HG03280 (cell line): ENCODE measurements around the gene BAZ1B.
A peak's percentile ranks its signal among the peaks of the same experiment; 100 is the strongest.
"Not testable (repeated sequence)": the region's sequence is repeated elsewhere in the genome, so short reads cannot be mapped to it uniquely, and the experiment has no call there.

Experiments
- ATAC-seq: cut with Tn5 transposase; IDR thresholded peaks from one replicate; pipeline ENCODE4 v1.9.1; 2021; ENCODE audit warnings: mild to moderate bottlenecking, moderate library complexity; ENCODE audit not compliant: unreplicated experiment

Gene BAZ1B

DNA sequence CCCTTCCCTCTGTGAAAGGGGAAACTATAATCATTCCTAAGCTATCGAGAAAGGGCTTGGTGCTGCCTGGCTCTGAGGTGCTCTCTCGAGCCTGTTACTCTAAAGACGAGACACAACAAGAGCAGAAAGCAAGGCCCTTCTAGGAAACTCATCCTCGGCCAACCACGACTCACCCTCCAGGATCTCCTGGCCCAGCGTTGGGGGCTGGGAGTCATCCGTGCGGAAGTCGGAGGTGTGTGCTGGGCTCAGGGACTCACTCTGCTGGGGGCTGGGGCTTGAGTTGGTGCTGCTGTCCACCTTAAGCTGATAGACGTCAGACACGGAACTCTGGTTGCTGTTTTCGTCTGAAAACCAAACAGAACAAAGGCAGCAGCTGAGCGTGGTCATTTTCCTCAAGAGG lies 17.6 kb upstream of the BAZ1B start:
- no peak for ATAC-seq

DNA sequence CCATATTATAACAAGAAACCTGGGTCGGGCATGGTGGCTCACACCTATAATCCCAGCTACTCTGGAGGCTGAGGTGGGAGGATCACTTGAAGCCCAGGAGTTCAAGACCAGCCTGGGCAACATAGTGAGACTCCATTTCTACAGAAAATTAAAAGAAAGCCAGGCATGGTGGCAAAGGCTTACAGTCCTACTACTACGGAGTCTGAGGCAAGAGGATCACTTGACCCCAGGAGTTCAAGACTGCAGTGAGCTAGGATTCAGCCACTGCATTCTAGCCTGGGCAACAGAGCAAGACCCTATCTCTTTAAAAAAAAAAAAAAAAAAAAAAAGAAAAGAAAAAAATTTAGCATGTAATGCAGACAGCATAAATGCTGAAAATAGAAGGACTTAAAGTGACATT lies 16.4 kb upstream of the BAZ1B start:
- ATAC-seq: not testable (repeated sequence)

DNA sequence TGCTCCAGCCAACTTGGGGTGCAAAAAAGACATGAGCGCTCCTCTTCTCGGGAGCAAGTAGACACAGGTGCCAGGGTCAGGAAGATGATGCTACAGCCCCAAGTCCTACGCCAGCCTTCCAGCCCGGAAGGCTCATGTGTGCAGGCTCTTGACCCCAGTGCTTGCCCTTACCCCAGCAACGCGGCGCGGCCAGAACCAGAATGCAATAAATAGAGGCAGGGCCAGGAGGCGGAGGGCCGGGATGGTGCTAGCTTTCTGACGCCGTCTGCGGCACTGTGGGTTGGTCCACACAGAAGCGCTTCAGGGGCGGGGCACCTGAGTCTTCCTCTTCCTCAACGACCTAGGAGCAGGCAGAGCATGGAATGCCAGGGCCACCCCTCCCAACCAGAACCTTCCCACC lies 15.0 kb upstream of the BAZ1B start:
- ATAC-seq: no peak

DNA sequence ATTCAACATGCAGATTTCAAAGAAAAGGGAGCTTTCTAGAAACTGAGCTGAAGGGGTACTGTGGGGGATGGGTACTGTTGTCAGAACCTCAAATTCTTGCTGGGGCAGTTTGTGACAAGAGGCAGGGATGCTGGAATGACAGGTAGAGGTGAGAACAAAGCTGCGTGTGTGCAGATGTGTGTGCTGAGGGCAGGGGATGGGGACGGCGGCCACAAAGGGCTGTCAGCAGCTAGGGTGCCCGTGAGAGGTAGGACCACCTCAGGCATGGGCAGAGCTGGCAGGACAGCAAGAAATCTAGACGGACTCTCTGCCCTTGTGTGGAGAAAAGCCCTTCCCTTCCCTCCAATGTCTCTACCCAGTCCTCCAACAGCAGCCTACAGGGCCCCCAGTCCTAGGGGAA lies 14.4 kb upstream of the BAZ1B start:
- ATAC-seq: no peak

DNA sequence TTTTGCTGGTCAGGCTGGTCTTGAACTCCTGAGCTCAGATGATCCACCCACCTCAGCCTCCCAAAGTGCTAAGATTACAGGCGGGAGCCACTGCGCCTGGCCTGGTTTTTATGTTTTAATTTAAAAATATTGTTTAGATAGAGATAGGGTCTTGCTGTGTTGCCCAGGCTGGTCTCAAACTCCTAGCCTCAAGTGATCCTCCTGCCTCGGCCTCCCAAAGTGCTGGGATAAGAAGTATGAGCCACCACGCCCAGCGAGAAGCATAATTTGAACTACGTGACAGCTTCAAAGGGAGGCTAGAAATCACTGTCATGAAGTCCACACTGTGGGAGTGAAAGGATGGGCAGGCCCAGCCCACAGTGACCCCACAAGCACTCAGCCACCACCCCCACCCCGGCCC lies 13.8 kb upstream of the BAZ1B start:
- not testable (repeated sequence) for ATAC-seq

DNA sequence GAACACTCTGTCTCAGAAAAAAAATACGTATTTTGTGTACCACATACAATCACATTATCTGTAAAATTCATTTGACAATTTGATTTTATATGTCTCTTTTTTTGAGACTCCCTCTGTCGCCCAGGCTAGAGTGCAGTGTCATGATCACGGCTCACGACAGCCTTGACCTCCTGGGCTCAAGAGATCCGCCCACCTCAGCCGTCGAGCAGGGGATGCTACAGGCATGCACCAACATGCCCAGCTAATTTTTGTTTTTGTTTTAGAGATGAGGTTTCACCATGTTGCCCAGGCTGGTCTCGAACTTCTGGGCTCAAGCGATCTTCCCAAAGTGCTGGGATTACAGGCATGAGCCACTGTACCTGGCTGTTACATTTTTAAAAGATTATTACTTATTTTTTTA lies 11.6 kb upstream of the BAZ1B start:
- ATAC-seq: no peak

DNA sequence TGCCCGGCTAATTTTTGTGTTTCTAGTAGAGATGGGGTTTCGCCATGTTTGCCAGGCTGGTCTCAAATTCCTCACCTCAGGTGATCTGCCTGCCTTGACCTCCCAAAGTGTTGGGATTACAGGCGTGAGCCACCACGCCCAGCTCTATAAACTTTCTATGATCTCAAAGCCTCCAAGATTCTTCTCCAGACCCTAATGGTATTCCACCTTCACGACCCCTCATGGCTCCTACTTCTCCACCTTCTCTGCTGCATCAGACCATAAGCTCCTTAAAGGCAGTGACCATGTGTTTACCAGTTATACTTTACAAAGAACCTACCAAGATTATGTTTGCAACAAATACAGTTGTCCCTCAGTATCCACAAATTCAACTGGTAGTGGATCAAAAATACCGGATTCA lies 10.1 kb upstream of the BAZ1B start:
- ATAC-seq: no peak

DNA sequence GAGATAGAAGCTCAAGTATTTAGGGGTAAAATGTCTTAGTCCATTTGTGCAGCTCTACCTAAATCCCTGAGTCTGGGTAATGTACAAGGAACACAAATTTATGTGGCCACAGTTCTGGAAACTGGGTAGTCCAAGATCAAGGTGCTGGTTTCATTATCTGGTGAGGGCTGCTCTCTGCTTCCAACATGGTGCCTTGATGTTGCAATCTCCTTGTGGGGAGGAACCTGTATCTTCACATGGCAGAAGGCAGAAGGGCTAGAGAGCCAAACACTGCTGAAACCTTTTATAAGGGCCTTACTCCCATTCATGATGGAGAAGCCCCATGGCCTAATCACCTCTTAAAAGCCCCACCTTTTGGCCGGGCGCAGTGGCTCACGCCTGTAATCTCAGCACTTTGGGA lies 8.7 kb upstream of the BAZ1B start:
- no peak for ATAC-seq

DNA sequence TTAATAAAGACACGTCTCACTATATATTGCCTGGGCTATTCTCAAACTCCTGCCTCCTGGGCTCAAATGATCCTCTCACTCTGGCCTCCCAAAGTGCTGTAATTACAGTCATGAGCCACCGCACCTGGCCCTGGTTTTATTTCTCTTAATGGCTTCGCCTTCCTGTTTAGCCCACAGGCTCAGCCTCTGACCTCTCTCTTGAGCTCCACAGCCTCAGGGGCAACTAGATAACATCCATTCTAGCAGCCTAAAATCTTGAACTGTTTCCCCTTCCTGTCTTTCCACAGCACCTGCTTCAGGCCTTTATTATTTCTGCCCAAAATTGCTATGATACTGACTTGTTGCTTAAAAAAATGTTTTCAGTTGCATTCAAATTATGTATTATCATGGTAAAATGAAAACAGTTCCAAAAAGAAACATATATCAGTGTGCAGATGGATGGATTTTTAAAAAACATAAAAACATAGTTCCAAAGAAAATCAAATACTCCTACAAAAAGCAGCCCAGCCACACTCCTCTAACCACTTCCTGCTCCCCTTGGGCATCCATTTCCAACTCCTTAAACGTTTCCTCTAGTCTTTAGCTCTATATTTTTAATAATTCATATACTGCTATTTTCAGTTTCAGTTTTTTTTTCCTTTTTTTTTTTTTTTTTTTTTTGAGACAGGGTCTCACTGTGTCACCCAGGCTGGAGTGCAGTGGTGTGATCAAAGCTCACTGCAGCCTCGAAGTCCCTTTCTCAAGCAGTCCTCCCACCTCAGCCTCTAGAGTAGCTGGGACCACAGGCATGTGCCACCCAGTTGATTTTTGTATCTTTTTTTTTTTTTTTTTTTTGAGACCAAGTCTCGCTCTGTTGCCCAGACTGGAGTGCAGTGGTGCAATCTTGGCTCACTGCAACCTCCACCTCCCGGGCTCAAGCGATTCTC lies 5.1 kb upstream of the BAZ1B start:
- no peak for ATAC-seq

DNA sequence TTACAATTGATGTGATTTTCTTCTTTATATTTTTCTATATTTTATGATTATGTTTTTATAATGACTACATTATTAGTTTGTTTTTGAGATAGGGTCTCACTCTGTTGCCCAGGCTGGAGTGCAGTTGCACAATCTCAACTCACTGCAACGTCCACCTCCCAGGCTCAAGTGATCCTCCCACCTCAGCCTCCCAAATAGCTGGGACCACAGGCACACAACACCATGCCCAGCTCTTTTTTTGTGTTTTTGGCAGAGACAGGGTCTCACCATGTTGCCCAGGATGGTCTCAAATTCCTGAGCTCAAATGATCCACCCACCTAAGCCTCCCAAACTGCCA lies 4.0 kb upstream of the BAZ1B start:
- not testable (repeated sequence) for ATAC-seq

DNA sequence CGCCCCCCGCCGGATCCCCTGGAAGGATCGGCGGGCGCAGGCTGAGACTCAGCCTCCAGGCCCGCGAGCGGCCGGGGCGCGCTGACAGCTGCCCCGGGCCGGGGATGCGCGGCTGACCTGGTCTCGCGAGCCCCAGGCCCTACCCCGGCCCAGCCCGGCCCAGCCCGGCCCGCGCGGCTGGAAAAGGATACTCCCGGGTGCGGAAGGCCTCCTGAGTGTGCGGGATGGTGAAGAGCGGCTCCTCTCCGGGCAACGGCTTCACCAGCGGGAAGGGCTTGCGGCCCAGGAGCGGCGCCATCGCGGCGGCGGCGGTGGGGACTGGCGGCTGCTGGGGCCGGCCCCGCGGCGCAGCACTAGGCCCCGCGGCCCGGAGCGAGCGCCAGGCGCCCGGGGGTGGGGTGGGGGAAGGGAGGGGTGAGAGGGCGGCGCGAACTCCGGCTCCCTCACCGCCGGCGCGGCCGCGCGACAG lies 423 bp downstream of the BAZ1B start:
- ATAC-seq: peak; percentile 44

DNA sequence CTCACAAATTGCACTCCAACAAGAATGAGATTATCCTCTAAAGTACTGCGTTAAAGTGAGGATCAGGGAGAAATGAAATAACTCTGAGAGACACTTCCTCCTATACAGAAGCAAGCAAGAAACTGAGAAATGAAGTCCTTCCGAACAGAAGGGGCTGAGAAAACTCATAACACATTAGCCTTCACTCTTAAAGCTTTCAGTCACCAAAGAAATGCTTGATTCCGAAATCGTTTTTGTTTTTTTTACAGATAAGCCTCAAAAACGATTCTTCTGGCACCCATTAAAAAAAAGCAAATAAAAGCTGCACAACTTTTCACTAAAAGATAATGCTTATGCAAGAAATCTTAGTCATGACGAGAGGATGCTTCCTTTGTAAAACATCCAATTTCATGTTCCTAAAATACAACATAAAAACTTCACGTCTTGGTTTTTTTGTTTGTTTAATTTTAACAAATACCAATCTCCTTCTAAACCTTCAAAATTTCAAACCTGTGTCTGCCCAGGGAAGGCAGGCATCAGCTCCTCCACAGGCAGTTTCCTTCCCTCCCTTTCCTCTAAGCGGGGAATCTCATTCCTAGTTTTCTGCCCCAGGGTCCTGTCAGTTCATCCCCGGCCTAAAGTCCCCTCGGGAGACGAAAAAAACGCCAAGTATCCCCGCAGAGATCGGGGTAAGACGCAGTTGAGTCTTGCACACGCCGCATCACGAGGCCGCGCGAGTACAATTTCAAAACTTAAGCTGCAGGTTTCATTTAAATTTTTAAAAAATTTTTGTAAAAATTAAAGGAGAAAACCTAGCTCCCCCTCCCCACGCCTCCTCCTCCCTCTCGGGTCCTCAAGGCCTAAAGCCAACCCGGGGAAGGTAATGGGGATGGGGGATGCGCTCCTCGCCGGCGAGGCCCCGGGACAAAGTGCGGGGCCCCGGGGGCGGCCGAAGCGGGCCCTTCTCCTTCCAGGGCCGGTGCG lies 1.1 kb downstream of the BAZ1B start:
- ATAC-seq: no peak

DNA sequence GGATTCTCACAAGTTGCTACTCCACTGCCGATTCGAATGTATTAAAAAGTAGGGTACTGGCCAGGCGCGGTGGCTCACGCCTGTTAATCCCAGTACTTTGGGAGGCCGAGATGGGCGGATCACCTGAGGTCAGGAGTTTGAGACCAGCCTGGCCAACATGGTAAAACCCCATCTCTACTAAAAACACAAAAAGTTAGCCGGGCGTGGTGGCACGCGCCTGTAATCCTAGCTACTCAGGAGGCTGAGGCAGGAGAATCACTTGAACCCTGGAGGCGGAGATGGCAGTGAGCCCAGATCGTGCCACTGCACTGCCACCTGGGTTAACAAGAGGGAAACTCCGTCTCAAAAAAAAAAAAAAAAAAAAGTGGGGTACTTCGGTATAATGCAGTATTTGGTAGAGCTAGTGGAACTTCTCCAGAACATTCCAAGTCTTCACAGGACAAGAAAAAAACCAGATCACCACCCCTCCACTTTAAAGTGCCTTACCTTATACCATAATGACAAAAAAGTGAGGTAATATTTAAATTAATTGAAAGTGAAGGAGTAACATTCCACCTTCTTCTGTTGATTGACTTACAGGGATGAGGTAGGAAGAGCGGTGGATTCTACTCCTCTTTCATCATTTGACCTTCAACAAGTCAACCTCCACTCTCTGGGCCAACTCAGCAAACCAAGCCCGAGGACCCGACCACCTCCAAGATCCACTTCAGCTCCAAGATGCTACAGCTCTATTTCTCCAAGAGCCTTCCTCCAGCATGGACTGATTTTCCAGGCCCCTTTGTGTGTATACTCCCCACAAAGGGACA lies 2.0 kb downstream of the BAZ1B start:
- no peak for ATAC-seq

DNA sequence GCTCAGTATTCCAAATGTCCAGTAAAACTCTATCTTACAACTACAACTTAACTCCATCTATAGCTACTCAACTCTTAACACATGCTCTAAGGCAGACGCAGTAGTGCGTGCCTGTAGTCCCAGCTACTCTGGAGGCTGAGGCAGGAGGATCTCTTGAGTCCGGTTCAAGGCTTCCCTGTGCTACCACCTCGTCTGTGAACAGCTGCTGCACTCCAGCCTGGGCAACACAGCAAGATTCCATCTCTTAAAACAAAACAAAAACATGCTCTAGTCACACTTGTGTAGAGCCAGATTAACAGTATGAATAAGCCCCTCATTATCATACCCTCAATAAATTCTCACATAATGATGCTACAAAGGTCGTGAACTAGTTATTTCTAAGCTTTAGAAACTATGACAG lies 3.6 kb downstream of the BAZ1B start:
- no peak for ATAC-seq

DNA sequence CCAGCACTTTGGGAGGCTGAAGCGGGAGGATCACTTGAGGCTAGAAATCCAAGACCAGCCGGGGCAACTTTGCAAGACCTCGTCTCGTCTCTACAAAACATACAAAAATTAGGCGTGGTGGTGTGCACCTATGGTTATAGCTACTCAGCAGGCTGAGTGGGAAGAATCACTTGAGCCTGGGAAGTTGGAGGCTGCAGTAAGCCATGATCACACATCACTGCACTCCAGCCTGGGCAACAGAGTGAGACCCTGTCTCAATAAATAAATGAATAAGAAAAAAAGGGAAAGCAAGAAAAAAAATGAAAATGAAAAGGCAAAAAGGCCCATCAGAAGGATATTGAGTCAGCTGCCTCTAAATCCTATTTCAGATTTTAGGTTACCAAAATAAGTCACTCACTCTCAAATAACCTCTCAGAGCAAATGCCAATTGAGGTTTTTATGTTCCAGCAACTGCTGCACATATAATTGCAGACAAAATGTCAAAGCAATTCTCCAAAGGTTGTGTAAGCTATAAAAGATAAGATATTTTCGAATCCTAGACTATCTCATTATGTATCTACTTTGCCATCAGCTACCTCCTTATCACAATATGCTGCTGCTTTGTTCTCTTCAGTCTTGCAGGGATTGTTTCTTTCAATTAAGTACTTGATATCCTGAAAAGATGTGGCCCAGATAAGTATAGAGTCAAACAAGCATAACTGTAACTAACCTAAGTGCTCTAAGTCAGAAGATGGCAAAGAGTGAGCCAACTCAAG lies 4.7 kb downstream of the BAZ1B start:
- ATAC-seq: no peak

DNA sequence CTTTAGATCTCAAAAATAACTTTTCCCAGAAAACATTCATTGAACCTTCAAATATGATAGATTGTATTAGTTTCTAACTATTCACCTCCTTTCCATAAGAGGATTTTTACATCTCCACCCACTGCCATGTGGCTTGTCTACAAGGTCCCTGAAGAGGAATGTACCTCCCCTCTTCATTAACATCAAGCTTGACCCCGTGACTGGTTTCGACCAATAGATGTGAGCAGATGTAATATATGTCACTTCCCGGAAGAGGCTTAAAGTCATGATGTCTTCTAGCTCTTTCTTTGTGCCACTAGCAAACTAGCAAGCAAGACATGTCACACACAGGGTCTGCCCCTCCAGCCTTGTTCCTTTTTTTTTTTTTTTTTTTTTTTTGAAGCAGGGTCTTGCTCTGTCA lies 6.9 kb downstream of the BAZ1B start:
- ATAC-seq: no peak

DNA sequence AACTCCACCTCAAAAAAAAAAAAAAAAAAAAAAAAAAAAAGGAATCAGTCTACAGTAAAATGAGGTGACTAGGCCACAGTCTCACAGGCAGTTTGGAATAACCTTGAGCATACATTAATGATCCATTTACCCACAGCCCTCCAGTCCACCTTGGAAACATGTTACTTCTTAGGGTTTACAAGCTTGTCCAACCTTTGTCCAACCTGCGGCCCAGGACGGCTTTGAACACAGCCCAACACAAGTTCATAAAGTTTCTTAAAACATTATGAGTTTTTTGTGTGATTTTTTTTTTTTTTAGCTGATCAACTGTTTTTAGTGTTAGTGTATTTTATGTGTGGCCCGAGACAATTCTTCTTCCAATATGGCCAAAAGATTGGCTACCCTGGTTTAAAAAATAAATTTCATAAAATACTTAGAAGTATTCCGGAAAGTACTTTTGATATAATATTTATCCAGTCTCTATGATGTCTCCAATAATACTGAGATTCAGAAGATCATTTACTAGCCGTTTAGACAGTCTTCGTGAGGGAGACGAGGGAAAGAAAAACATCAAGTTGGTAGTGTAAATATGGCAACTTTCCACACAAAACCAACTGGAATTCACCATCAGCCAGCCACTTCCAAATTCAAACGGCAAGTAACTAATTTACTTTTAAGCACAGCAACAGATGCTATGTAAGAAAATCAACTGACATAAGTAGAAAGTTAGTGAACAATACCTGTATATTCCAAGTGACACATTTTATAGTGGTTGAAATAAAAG lies 9.9 kb downstream of the BAZ1B start:
- no peak for ATAC-seq

DNA sequence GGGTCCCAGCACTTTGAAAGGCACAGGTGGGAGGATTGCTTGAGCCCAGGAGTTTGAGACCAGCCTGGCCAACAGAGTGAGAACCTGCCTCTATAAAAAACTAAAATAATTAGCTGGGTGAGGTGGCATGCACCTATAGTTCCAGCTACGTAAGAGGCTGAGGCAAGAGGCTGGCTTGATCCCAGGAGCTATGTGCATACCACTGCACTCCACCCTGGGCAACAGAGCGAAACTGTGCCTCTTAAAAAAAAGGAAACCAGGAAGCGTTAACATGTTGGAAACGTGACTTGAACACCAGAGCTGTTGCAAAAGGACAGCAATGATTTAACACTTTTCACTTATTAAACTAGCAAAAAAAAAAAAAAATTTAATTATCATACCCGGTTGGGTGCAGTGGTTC lies 12.6 kb downstream of the BAZ1B start:
- ATAC-seq: no peak

DNA sequence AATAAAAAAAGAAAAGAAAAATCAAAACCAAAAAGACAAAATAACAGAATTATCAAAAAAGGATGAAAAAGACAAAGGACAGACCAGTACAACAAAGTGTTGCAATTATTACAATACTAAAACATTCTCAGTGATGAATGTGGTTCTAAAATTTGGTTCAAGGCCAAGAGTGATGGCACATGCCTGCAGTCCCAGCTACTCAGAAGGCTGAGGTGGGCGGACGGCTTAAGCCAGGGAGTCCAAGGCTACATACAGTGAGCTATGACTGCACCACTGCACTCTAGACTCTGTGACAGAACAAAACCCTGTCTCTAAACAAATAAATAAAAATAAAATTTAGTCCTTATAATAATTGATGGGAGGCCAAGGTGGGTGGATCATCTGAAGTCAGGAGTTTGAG lies 14.5 kb downstream of the BAZ1B start:
- no peak for ATAC-seq

DNA sequence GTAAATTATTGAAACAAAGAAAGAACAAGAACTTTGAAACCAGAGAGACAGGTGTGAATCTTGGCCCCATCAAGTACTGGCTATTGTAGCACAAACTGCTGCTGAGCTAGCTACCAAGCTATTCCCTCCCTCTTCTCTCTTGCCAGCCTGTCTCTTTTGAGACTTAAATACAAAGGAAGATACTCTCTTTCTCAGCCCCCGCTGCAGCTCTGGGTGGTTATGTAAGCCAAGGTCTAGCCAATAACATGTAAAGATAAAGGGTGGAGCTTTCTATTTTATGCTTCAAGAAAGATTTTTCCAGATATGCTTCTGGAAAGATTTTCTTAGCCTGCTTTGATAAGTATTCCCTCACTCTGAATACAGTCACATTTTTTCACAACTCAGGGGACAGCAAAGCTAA lies 17.2 kb downstream of the BAZ1B start:
- ATAC-seq: no peak
